HepG2 (cell line): Measurements from ENCODE around the gene PARD3. TPM values are rescaled to one million over a fixed set of nuclear protein-coding genes. Genes with fewer than 3 reads are reported as not detected.

Experiments used
- ATAC-seq: fragments of 200-7000 bp; cut with Tn5 transposase; 3 replicates; pipeline ENCODE4 v1.9.1; 2020; ENCODE audit warnings: mild to moderate bottlenecking, moderate library complexity
- BruUV-seq: library from RNA; stranded (reverse); fragments of 400-500 nt; replicated peaks from 2 replicates; lab custom pipeline; 2021; lab: Mats Ljungman, UMichigan
- CTCF ChIA-PET: fragments of 300-600 bp; formaldehyde crosslinking; extraction: SDS; loops from one replicate; lab custom pipeline; 2021; ENCODE audit warnings: low total read pairs, inconsistent platforms, low intra/inter-chr PET ratio; lab: Yijun Ruan, JAX
- POLR2A ChIA-PET: fragments of 350-600 bp; sonication (Branson Sonifier 250); formaldehyde crosslinking; loops from one replicate; lab custom pipeline; 2020; ENCODE audit warnings: antibody characterized with exemption, inconsistent platforms; lab: Yijun Ruan, JAX
- DNase-seq: peaks from one replicate; pipeline ENCODE4 v3.0.0-alpha.2; 2015; ENCODE audit warnings: low spot score
- FAIRE-seq: peaks from 3 replicates; lab custom pipeline; 2011; peaks lifted over from hg19 to GRCh38; lab: Jason Lieb, UNC
- H2AFZ ChIP-seq: one replicate; pipeline ENCODE4 v1.6.1; 2011; ENCODE audit warnings: low read length, inconsistent platforms
- H3K27ac ChIP-seq: fragments of 300-600 bp; 3 replicates; pipeline ENCODE4 v1.8.0; 2011; ENCODE audit warnings: mixed run types, mild to moderate bottlenecking, mixed read lengths, low read length, inconsistent platforms; ENCODE audit not compliant: insufficient read depth; ENCODE audit errors: extremely low read length
- H3K27me3 ChIP-seq, 2 experiments: fragments of 200-600 bp in 1 of 2; 2 replicates in 1 of 2; 3 replicates in 1 of 2; pipeline versions ENCODE4 v1.6.0 to v1.8.0; 2011; ENCODE audit warnings: low read length in 2 of 2, mild to moderate bottlenecking in 2 of 2, moderate library complexity in 2 of 2, inconsistent platforms in 1 of 2; ENCODE audit not compliant: insufficient read depth in 2 of 2, control insufficient read depth in 1 of 2
- H3K36me3 ChIP-seq, 2 experiments: fragments of 200-600 bp in 1 of 2; replicated peaks in 1 of 2; 2 replicates in 1 of 2; 3 replicates in 1 of 2; pipeline versions ENCODE4 v1.5.1 to v1.8.0; 2011; ENCODE audit warnings: low read length in 2 of 2, inconsistent platforms in 1 of 2; ENCODE audit not compliant: insufficient read depth in 2 of 2, control insufficient read depth in 1 of 2
- H3K4me1 ChIP-seq: 2 replicates; pipeline ENCODE4 v1.5.1; 2012; ENCODE audit warnings: low read length, inconsistent platforms; ENCODE audit not compliant: insufficient read depth
- H3K4me2 ChIP-seq: 2 replicates; pipeline ENCODE4 v1.6.0; 2011; ENCODE audit warnings: low read depth, low read length, inconsistent platforms
- H3K4me3 ChIP-seq, 3 experiments: fragments of 200-600 bp in 1 of 3; sonication (generic), shearing (Covaris generic) in 1 of 3; replicated peaks in 1 of 3; 2 replicates each; pipeline ENCODE4 v1.5.1; 2011 to 2016; ENCODE audit warnings: low read length in 3 of 3, inconsistent platforms in 2 of 3, low read depth in 2 of 3, mild to moderate bottlenecking in 2 of 3, control low read depth in 1 of 3, mixed read lengths in 1 of 3; ENCODE audit not compliant: insufficient read depth in 1 of 3
- H3K79me2 ChIP-seq: one replicate; pipeline ENCODE4 v1.6.1; 2011; ENCODE audit warnings: low read length, inconsistent platforms; ENCODE audit not compliant: insufficient read depth
- H3K9ac ChIP-seq: 2 replicates; pipeline ENCODE4 v1.6.0; 2011; ENCODE audit warnings: mild to moderate bottlenecking, low read depth, low read length, inconsistent platforms; ENCODE audit not compliant: insufficient read depth
- H3K9me3 ChIP-seq: 2 replicates; pipeline ENCODE4 v1.5.1; 2012; ENCODE audit warnings: mild to moderate bottlenecking, low read length
- H4K20me1 ChIP-seq: 2 replicates; pipeline ENCODE4 v1.6.0; 2011; ENCODE audit warnings: inconsistent platforms, mild to moderate bottlenecking, low read length, moderate library complexity; ENCODE audit not compliant: insufficient read depth
- CTCF ChIP-seq: sonication (generic); formaldehyde crosslinking; IDR thresholded peaks from 2 replicates; pipeline ENCODE4 v1.5.0; 2020; ENCODE audit warnings: mild to moderate bottlenecking, missing genetic modification reagents, moderate library complexity
- GATAD2A ChIP-seq: IDR thresholded peaks from 2 replicates; pipeline ENCODE4 v1.6.1; 2016
- IRX3 ChIP-seq: sonication (generic); formaldehyde crosslinking; IDR thresholded peaks from 2 replicates; pipeline ENCODE4 v1.8.1; 2023; ENCODE audit warnings: mild to moderate bottlenecking, low read depth, missing genetic modification reagents, borderline replicate concordance
- NKX3-1 ChIP-seq: sonication (generic); formaldehyde crosslinking; IDR thresholded peaks from 2 replicates; pipeline ENCODE4 v1.5.0; 2020; ENCODE audit warnings: missing genetic modification reagents
- SKIL ChIP-seq: sonication (generic); formaldehyde crosslinking; IDR thresholded peaks from 2 replicates; pipeline ENCODE4 v1.8.0; 2022; ENCODE audit warnings: missing genetic modification reagents, mild to moderate bottlenecking, moderate library complexity, borderline replicate concordance
- SRSF4 ChIP-seq: fragments of 200-400 bp; formaldehyde crosslinking; IDR thresholded peaks from one replicate; pipeline ENCODE4 v1.6.1; 2018; ENCODE audit warnings: mild to moderate bottlenecking, low read depth, low read length, moderate library complexity; ENCODE audit not compliant: poor library complexity, severe bottlenecking
- STAG1 ChIP-seq: sonication (generic); formaldehyde crosslinking; IDR thresholded peaks from 2 replicates; pipeline ENCODE4 v1.4.0; 2020; ENCODE audit warnings: missing genetic modification reagents
- ZBTB4 ChIP-seq: sonication (generic); formaldehyde crosslinking; IDR thresholded peaks from 2 replicates; pipeline ENCODE4 v1.4.0; 2020; ENCODE audit warnings: missing genetic modification reagents, mild to moderate bottlenecking, borderline replicate concordance
- ZNF207 ChIP-seq: fragments of 450-650 bp; IDR thresholded peaks from 2 replicates; pipeline ENCODE4 v1.6.1; 2016; ENCODE audit warnings: antibody characterized with exemption, borderline replicate concordance
- ZNF274 ChIP-seq: sonication (generic); formaldehyde crosslinking; IDR thresholded peaks from 2 replicates; pipeline ENCODE4 v1.5.1; 2020; ENCODE audit warnings: mild to moderate bottlenecking, missing genetic modification reagents
- ZNF441 ChIP-seq: sonication (generic); formaldehyde crosslinking; IDR thresholded peaks from 2 replicates; pipeline ENCODE4 v1.7.0; 2021; ENCODE audit warnings: missing genetic modification reagents, borderline replicate concordance
- ZNF670 ChIP-seq: sonication (generic); formaldehyde crosslinking; IDR thresholded peaks from 2 replicates; pipeline ENCODE4 v1.8.0; 2022; ENCODE audit warnings: mild to moderate bottlenecking, missing genetic modification reagents, borderline replicate concordance
- WGBS: methylation state at CpG from one replicate; pipeline ENCODE4 v1.1.6; 2017; ENCODE audit warnings: low lambda C conversion rate; 5-methylcytosine and 5-hydroxymethylcytosine counted together
- in situ Hi-C: cut with HindIII; loops from 2 replicates; pipeline ENCODE4 v1.10.0; 2017; ENCODE audit warnings: low pct_unique_long_range_greater_than_20kb; ENCODE audit not compliant: extremely low pct_ligation_motif_present
- intact Hi-C: fragments of 100-400 bp; cut with micrococcal nuclease; formaldehyde crosslinking; loops from one replicate; pipeline ENCODE4 v1.10.0; 2022; ENCODE audit not compliant: unreplicated experiment
- polyA plus RNA-seq, 8 experiments: library from polyadenylated mRNA; depleted of rRNA in 3 of 8; stranded (reverse) in 7 of 8; unstranded in 1 of 8; fragments of >200 nt; fragmentation: Illumina TruSeq in 4 of 8; extraction: Trizol in 4 of 8; gene quantifications; 2 replicates each; pipeline versions ENCODE4 v1.2.1 to v1.2.3, GENCODE V29; 2011 to 2016; ENCODE audit warnings: low read depth in 4 of 8, missing spikeins in 1 of 8, mixed read lengths in 1 of 8; ENCODE audit not compliant: insufficient read depth in 1 of 8
- total RNA-seq, 5 experiments: library from RNA; depleted of rRNA; stranded (reverse); fragments of >200 nt; fragmentation: Illumina TruSeq; extraction: Trizol; gene quantifications; 2 replicates each; pipeline ENCODE4 v1.2.3, GENCODE V29; 2016; ENCODE audit warnings: low read depth in 1 of 5

PARD3 gene
- total and polyA plus RNA-seq, 2 of the 13 experiments (the other 11 are each of a cell fraction or from before 2014, with no cell fraction given) = 40.9 to 60.0 TPM

- TF ChIP-seq GATAD2A (CRISPR knock-in tag) (0 out of 2 replicates have a peak, but pooled peaks have one; percentile 9), ZNF670 (CRISPR knock-in tag) (no peak)
These were observed 77.3 kb downstream of the PARD3 start (continued) for GRCh38 chr10:34737772-34738169.

GRCh38 chr10:34736976-34737771 is 77.9 kb downstream of the PARD3 start:
- CTCF ChIA-PET = no interaction called here
- H3K27me3 ChIP-seq = no peaks in the 10 kb centered on the region
- H3K27ac ChIP-seq = peak overlapping the region; percentile 98
- H3K4me2 ChIP-seq = peak overlapping the region; percentile 98
- BruUV-seq = TSS peak; percentile 99
- H3K9ac ChIP-seq = peak overlapping the region; percentile 77
- intact Hi-C loops (loop anchor here (5.0 to 10.0 kb wide), 2 partner anchors 52 to 75 kb away; no protein-coding TSS in a partner anchor), in situ Hi-C loops (no loop called here)
- ATAC-seq (peak; percentile 92), DNase-seq (peak; percentile 95), FAIRE-seq (peak; percentile 99)
- POLR2A ChIA-PET = interaction anchor here (0.6 to 2.6 kb wide), 14 partner anchors 9 to 72 kb away, joined by 3 to 12 read pairs (median 4); no protein-coding TSS in a partner anchor
- whole genome bisulfite sequencing = 0% methylated on average over 9 of the region's 12 CpGs
- 0 out of 2 replicates have a peak, but pooled peaks cover 3% of the 10 kb centered on the region for H4K20me1 ChIP-seq
- no peaks in the 10 kb centered on the region for H3K36me3 ChIP-seq
- H3K4me3 ChIP-seq = peak overlapping the region; percentile 51 to 72 (median 65)
- H2AFZ ChIP-seq = no peak overlapping the region
- peaks cover 78% of the 10 kb centered on the region for H3K79me2 ChIP-seq
- H3K9me3 ChIP-seq = no peaks in the 10 kb centered on the region
- peaks cover 95% of the 10 kb centered on the region for H3K4me1 ChIP-seq
- no peak for TF ChIP-seq ZNF207
- TF ChIP-seq ZBTB4 (CRISPR knock-in tag) = peak; percentile 20; the same call in 1 of the 2 replicates
- TF ChIP-seq ZNF441 (CRISPR knock-in tag) = 0 out of 2 replicates have a peak, but pooled peaks have one; percentile 18
- TF ChIP-seq IRX3 (CRISPR knock-in tag) = 0 out of 2 replicates have a peak, but pooled peaks have one; percentile 40
- TF ChIP-seq NKX3-1 = 0 out of 2 replicates have a peak, but pooled peaks have one; percentile 33
- TF ChIP-seq STAG1 (CRISPR knock-in tag) = no peak
- 0 out of 2 replicates have a peak, but pooled peaks have one; percentile 70 for TF ChIP-seq SKIL (CRISPR knock-in tag)
- TF ChIP-seq SRSF4 = no peak
- TF ChIP-seq ZNF274 (CRISPR knock-in tag) = no peak
- peak; percentile 21; the same call in 1 of the 2 replicates for TF ChIP-seq CTCF (CRISPR knock-in tag)
